ENCODE results near the gene WWOX. TPM values are rescaled to one million over a fixed set of nuclear protein-coding genes. Genes with fewer than 3 reads are reported as not detected.

The WWOX gene
- total RNA-seq, 1 experiment from 2014 or later, result 15.6 TPM

DNA sequence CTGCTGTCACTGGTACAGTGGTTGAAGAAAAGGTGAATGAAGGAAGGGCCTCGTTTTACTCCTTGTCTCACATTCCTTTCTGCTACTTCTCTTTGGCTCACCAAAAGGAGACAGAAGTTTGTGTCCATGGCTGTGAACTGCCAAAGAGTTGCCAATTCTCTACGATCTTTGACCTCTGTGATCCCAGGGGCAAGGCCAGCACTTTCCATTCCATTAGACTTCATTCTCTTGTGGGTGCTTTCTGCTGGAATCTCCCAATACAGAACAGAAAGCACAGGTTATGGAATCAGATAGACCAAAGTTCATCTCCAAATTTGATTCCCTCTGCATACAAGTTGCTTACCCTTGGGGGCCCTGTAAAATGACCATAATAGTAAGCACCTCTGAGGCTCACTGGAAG, 1093.5 kb downstream of the WWOX start:
- Histone ChIP-seq H3K27me3 (ENCODE audit: insufficient read depth, low read length) (no peaks in the 10 kb centered on the region), H3K4me1 (ENCODE audit: insufficient read depth, low read length) (peaks cover 7% of the 10 kb centered on the region; the same call in 1 of the 2 replicates), H3K27ac (ENCODE audit: insufficient read length, low read depth, low read length) (no peak overlapping the region), H2BK12ac (ENCODE audit: insufficient read length, low read depth, low read length) (no peak overlapping the region), H4K20me1 (ENCODE audit: control insufficient read depth, insufficient read depth, insufficient read length) (no peaks in the 10 kb centered on the region), H2BK15ac (ENCODE audit: low read depth, low read length) (no peak overlapping the region), H3K79me2 (ENCODE audit: insufficient read depth, low read length) (no peaks in the 10 kb centered on the region), H2AK5ac (ENCODE audit: insufficient read length, low read length) (no peak overlapping the region), H4K8ac (replicated peaks; ENCODE audit: insufficient read length, low read depth, low read length) (no peak overlapping the region), H3K4me2 (ENCODE audit: insufficient read depth, insufficient read length, low read length) (no peak overlapping the region), H4K91ac (ENCODE audit: insufficient read length, low read depth, low read length) (no peak overlapping the region), H3K23ac (ENCODE audit: insufficient read length, low read depth, low read length) (no peak overlapping the region), H3K14ac (ENCODE audit: insufficient read depth, low read length) (no peak overlapping the region), H3K9me3 (ENCODE audit: control insufficient read depth, low read depth, low read length) (no peaks in the 10 kb centered on the region), H3K4ac (ENCODE audit: low read depth, low read length) (no peak overlapping the region), H2AFZ (ENCODE audit: low read length) (no peak overlapping the region), H3K79me1 (ENCODE audit: insufficient read depth, low read depth, low read length, poor library complexity, severe bottlenecking) (no peaks in the 10 kb centered on the region), H2BK120ac (ENCODE audit: low read depth, low read length, poor library complexity, severe bottlenecking) (no peak overlapping the region), H4K5ac (ENCODE audit: insufficient read length, low read depth, low read length) (no peak overlapping the region), H3K9ac (ENCODE audit: extremely low read depth, insufficient read length, low read length) (no peak overlapping the region), H3T11ph (ENCODE audit: low read length) (no peak overlapping the region), H2BK20ac (ENCODE audit: low read depth, low read length, poor library complexity, severe bottlenecking) (no peak overlapping the region), H3K18ac (ENCODE audit: insufficient read length, low read depth, low read length) (no peak overlapping the region), H2BK5ac (ENCODE audit: insufficient read length, low read length) (no peak overlapping the region), H3K56ac (ENCODE audit: insufficient read length, low read depth, low read length) (no peak overlapping the region), H3K23me2 (ENCODE audit: insufficient read length, low read depth, low read length, poor library complexity, severe bottlenecking) (no peaks in the 10 kb centered on the region)
- peaks cover 0 to 3% of the 10 kb centered on the region in 2 experiments; a peak in 1 of 5 replicates for H3K9me3 Mint-ChIP-seq
- no peak overlapping the region for H3K27ac Mint-ChIP-seq
- no peaks in the 10 kb centered on the region for H3K36me3 Mint-ChIP-seq (ENCODE audit: insufficient read depth in 1 of 3, low read depth in 3 of 3)
- H3K27me3 Mint-ChIP-seq (ENCODE audit: low read depth), result no peaks in the 10 kb centered on the region
- H3K4me3 Mint-ChIP-seq, result no peak overlapping the region
- no CpG with 5 or more reads among the region's 2 CpGs for WGBS (ENCODE audit: extremely low coverage, insufficient read length, low lambda C conversion rate)
- H3K4me1 Mint-ChIP-seq, result peaks cover 16 to 22% of the 10 kb centered on the region in 2 experiments
- TF ChIP-seq, protein P1, sequence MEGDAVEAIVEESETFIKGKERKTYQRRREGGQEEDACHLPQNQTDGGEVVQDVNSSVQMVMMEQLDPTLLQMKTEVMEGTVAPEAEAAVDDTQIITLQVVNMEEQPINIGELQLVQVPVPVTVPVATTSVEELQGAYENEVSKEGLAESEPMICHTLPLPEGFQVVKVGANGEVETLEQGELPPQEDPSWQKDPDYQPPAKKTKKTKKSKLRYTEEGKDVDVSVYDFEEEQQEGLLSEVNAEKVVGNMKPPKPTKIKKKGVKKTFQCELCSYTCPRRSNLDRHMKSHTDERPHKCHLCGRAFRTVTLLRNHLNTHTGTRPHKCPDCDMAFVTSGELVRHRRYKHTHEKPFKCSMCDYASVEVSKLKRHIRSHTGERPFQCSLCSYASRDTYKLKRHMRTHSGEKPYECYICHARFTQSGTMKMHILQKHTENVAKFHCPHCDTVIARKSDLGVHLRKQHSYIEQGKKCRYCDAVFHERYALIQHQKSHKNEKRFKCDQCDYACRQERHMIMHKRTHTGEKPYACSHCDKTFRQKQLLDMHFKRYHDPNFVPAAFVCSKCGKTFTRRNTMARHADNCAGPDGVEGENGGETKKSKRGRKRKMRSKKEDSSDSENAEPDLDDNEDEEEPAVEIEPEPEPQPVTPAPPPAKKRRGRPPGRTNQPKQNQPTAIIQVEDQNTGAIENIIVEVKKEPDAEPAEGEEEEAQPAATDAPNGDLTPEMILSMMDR (conservative IDR thresholded peaks at IDR 0.05), result no peak
- DNase-seq, result no peak
